Stimulated activated CD4-positive, alpha-beta T cell treated with anti-CD3 and anti-CD28 coated beads, Interleukin-1b, Interleukin-23, amount 100 ng/mL, for 1 hour (primary cell): Measurements from ENCODE around the gene ARHGEF28.

Experiments
- DNase-seq, 2 donors: peaks; one replicate each; pipeline ENCODE4 v3.0.0-alpha.2; 2020; ENCODE audit warnings: low read depth in 2 of 2

ARHGEF28 gene

GRCh38 chr5:73960426-73960825 is 334.4 kb downstream of the ARHGEF28 start:
- no peak for DNase-seq

GRCh38 chr5:73962801-73963425 is 336.9 kb downstream of the ARHGEF28 start:
- DNase-seq: no peak

- DNase-seq: no peak
Measured at GRCh38 chr5:73964352-73964865, 338.4 kb downstream of the ARHGEF28 start.

- no peak for DNase-seq
Measured at GRCh38 chr5:73966451-73966850, 340.5 kb downstream of the ARHGEF28 start.

- no peak for DNase-seq
Measured at GRCh38 chr5:73967347-73967746, 341.4 kb downstream of the ARHGEF28 start.

GRCh38 chr5:73968246-73968645 is 342.2 kb downstream of the ARHGEF28 start:
- DNase-seq: no peak

- no peak for DNase-seq
Measured at GRCh38 chr5:73968729-73969128, 342.7 kb downstream of the ARHGEF28 start.

- no peak for DNase-seq
Measured at GRCh38 chr5:73969195-73970036, 343.4 kb downstream of the ARHGEF28 start.

GRCh38 chr5:73971326-73971725 is 345.3 kb downstream of the ARHGEF28 start:
- DNase-seq: no peak

GRCh38 chr5:73973135-73973534 is 347.1 kb downstream of the ARHGEF28 start:
- DNase-seq: no peak

- DNase-seq: no peak
Measured at GRCh38 chr5:73974871-73975360, 348.9 kb downstream of the ARHGEF28 start.

GRCh38 chr5:73975845-73976244 is 349.8 kb downstream of the ARHGEF28 start:
- DNase-seq: no peak

- DNase-seq: no peak
Measured at GRCh38 chr5:73977146-73977545, 351.1 kb downstream of the ARHGEF28 start.

- DNase-seq: no peak
Measured at GRCh38 chr5:73979321-73979720, 353.3 kb downstream of the ARHGEF28 start.

GRCh38 chr5:73981704-73982103 is 355.7 kb downstream of the ARHGEF28 start:
- DNase-seq: no peak

GRCh38 chr5:73983644-73984043 is 357.6 kb downstream of the ARHGEF28 start:
- no peak for DNase-seq

GRCh38 chr5:73985145-73985544 is 359.1 kb downstream of the ARHGEF28 start:
- DNase-seq: no peak

- no peak for DNase-seq
Measured at GRCh38 chr5:73986729-73987128, 360.7 kb downstream of the ARHGEF28 start.

- no peak for DNase-seq
Measured at GRCh38 chr5:73987915-73988314, 361.9 kb downstream of the ARHGEF28 start.

- DNase-seq: no peak
Measured at GRCh38 chr5:73989956-73990355, 364.0 kb downstream of the ARHGEF28 start.
